C4-2B (cell line): Measurements from ENCODE around the gene TFIP11.

Source experiments
- ZFX ChIP-seq: fragments of 450-650 bp; IDR thresholded peaks from 2 replicates; pipeline ENCODE4 v1.6.1; 2017
- TF ChIP-seq, protein P1 (sequence below): fragments of 450-650 bp; conservative IDR thresholded peaks from 2 replicates; pipeline ENCODE4 v1.5.1; 2017; ENCODE audit warnings: mild to moderate bottlenecking

DNA sequence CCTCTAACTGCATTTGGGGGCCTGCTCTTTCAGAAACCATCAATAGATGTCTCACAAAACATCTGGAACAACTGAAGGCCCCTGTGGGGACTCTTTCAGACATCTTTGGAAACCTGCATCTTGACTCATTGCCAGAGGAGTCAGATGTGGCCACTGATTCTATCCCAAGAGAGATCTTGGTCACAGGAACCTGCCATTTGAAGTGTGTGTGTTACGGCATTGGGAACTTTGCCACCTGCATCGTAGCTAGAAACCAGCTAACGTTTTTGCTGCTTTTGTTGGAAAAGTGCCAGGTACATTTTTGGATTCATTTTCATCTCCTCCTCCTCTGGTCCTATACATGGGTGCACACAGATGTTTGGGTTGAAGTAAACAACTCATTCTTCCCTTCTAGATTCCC is 24.3 kb downstream of the TFIP11 start:
- TF ChIP-seq, protein P1, sequence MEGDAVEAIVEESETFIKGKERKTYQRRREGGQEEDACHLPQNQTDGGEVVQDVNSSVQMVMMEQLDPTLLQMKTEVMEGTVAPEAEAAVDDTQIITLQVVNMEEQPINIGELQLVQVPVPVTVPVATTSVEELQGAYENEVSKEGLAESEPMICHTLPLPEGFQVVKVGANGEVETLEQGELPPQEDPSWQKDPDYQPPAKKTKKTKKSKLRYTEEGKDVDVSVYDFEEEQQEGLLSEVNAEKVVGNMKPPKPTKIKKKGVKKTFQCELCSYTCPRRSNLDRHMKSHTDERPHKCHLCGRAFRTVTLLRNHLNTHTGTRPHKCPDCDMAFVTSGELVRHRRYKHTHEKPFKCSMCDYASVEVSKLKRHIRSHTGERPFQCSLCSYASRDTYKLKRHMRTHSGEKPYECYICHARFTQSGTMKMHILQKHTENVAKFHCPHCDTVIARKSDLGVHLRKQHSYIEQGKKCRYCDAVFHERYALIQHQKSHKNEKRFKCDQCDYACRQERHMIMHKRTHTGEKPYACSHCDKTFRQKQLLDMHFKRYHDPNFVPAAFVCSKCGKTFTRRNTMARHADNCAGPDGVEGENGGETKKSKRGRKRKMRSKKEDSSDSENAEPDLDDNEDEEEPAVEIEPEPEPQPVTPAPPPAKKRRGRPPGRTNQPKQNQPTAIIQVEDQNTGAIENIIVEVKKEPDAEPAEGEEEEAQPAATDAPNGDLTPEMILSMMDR = no peak
- no peak for TF ChIP-seq ZFX
